ENCODE measurements around the gene COL1A1. TPM values are rescaled to one million over a fixed set of nuclear protein-coding genes. Genes with fewer than 3 reads are reported as not detected.

Gene COL1A1
- polyA plus RNA-seq, 1 donor (not counting 4 experiments of a cell fraction or from before 2014, with no cell fraction given): 0.55 TPM

- no peaks in the 10 kb centered on the region for H3K9me3 ChIP-seq (ENCODE audit: control insufficient read depth, low read depth, low read length)
- no peaks in the 10 kb centered on the region for H3K27me3 ChIP-seq (ENCODE audit: control insufficient read depth, extremely low read depth, insufficient read depth, low read length)
- peaks cover 3% of the 10 kb centered on the region for H3K9me1 ChIP-seq (ENCODE audit: control insufficient read depth, extremely low read depth, insufficient read depth, low read length)
- FAIRE-seq: no peak
- no peak overlapping the region for H2AFZ ChIP-seq (ENCODE audit: control insufficient read depth, low read length)
- DNase-seq (ENCODE audit: low read depth, low spot score): no peak
- peaks cover 54% of the 10 kb centered on the region for H3K79me2 ChIP-seq (ENCODE audit: control insufficient read depth, insufficient read depth, low read length)
- TF ChIP-seq EZH2 (IDR thresholded peaks at IDR 0.05; ENCODE audit: low read length): no peak
- TF ChIP-seq, protein P1, sequence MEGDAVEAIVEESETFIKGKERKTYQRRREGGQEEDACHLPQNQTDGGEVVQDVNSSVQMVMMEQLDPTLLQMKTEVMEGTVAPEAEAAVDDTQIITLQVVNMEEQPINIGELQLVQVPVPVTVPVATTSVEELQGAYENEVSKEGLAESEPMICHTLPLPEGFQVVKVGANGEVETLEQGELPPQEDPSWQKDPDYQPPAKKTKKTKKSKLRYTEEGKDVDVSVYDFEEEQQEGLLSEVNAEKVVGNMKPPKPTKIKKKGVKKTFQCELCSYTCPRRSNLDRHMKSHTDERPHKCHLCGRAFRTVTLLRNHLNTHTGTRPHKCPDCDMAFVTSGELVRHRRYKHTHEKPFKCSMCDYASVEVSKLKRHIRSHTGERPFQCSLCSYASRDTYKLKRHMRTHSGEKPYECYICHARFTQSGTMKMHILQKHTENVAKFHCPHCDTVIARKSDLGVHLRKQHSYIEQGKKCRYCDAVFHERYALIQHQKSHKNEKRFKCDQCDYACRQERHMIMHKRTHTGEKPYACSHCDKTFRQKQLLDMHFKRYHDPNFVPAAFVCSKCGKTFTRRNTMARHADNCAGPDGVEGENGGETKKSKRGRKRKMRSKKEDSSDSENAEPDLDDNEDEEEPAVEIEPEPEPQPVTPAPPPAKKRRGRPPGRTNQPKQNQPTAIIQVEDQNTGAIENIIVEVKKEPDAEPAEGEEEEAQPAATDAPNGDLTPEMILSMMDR (optimal IDR thresholded peaks at IDR 0.05 in 1 of 3, IDR thresholded peaks at IDR 0.05 in 1 of 3, conservative IDR thresholded peaks at IDR 0.05 in 1 of 3; ENCODE audit: extremely low read depth in 1 of 3, insufficient read depth in 2 of 3, low read length in 3 of 3): no peak
- peak overlapping the region; percentile 70 to 91 (median 73) for H3K4me3 ChIP-seq (ENCODE audit: control insufficient read depth in 2 of 3, extremely low read depth in 1 of 3, insufficient read depth in 2 of 3, low read depth in 1 of 3, low read length in 3 of 3)
- peak overlapping the region; percentile 77 for H3K4me2 ChIP-seq (ENCODE audit: control insufficient read depth, extremely low read depth, insufficient read depth, low read depth, low read length)
- H3K4me1 ChIP-seq (ENCODE audit: control insufficient read depth, extremely low read depth, insufficient read depth, low read length): peaks cover 52% of the 10 kb centered on the region
- H3K9ac ChIP-seq (ENCODE audit: control insufficient read depth, extremely low read depth, insufficient read depth, low read length): peak overlapping the region; percentile 77
- H4K20me1 ChIP-seq (ENCODE audit: control insufficient read depth, extremely low read depth, insufficient read depth, low read length): peaks cover 32% of the 10 kb centered on the region
- dilution Hi-C loops (cut with MboI; ENCODE audit: extremely low pct_ligation_motif_present, low sequenced_read_pairs): no loop called here
- H3K36me3 ChIP-seq (ENCODE audit: control insufficient read depth in 2 of 2, extremely low read depth in 1 of 2, insufficient read depth in 2 of 2, low read length in 2 of 2): peaks cover 12 to 23% of the 10 kb centered on the region in 2 experiments
- peak overlapping the region; percentile 54 for H3K27ac ChIP-seq (ENCODE audit: control insufficient read depth, insufficient read depth, low read length)
Measured at GRCh38 chr17:50149091-50149416, 52.4 kb downstream of the COL1A1 start.

GRCh38 chr17:50148226-50149090, 53.0 kb downstream of the COL1A1 start:
- DNase-seq (ENCODE audit: low read depth, low spot score) (no peak), FAIRE-seq (peak; percentile 20)
- Histone ChIP-seq H3K4me2 (ENCODE audit: control insufficient read depth, extremely low read depth, insufficient read depth, low read depth, low read length) (peak overlapping the region; percentile 94), H3K79me2 (ENCODE audit: control insufficient read depth, insufficient read depth, low read length) (peaks cover 56% of the 10 kb centered on the region), H3K9ac (ENCODE audit: control insufficient read depth, extremely low read depth, insufficient read depth, low read length) (peak overlapping the region; percentile 67), H3K27me3 (ENCODE audit: control insufficient read depth, extremely low read depth, insufficient read depth, low read length) (no peaks in the 10 kb centered on the region), H4K20me1 (ENCODE audit: control insufficient read depth, extremely low read depth, insufficient read depth, low read length) (peaks cover 32% of the 10 kb centered on the region), H2AFZ (ENCODE audit: control insufficient read depth, low read length) (no peak overlapping the region), H3K9me3 (ENCODE audit: control insufficient read depth, low read depth, low read length) (no peaks in the 10 kb centered on the region), H3K9me1 (ENCODE audit: control insufficient read depth, extremely low read depth, insufficient read depth, low read length) (peaks cover 4% of the 10 kb centered on the region), H3K27ac (ENCODE audit: control insufficient read depth, insufficient read depth, low read length) (no peak overlapping the region), H3K36me3 (ENCODE audit: control insufficient read depth in 2 of 2, extremely low read depth in 1 of 2, insufficient read depth in 2 of 2, low read length in 2 of 2) (peaks cover 17 to 27% of the 10 kb centered on the region in 2 experiments), H3K4me1 (ENCODE audit: control insufficient read depth, extremely low read depth, insufficient read depth, low read length) (peaks cover 46% of the 10 kb centered on the region), H3K4me3 (ENCODE audit: control insufficient read depth in 2 of 3, extremely low read depth in 1 of 3, insufficient read depth in 2 of 3, low read depth in 1 of 3, low read length in 3 of 3) (peak overlapping the region; percentile 70 to 88 (median 76))
- dilution Hi-C loops (cut with MboI; ENCODE audit: extremely low pct_ligation_motif_present, low sequenced_read_pairs): no loop called here
- TF ChIP-seq, protein P1 (optimal IDR thresholded peaks at IDR 0.05 in 1 of 3, IDR thresholded peaks at IDR 0.05 in 1 of 3, conservative IDR thresholded peaks at IDR 0.05 in 1 of 3; ENCODE audit: extremely low read depth in 1 of 3, insufficient read depth in 2 of 3, low read length in 3 of 3): peak; percentile 26 to 55 (median 42)
- TF ChIP-seq EZH2 (IDR thresholded peaks at IDR 0.05; ENCODE audit: low read length): no peak

Measured in keratinocyte (primary cell).